HK-2 (cell line): ENCODE data around the gene SIK3.
"Not testable (repeated sequence)": the region's sequence is repeated elsewhere in the genome, so short reads cannot be mapped to it uniquely, and the experiment has no call there.

ENCODE experiments used
- DNase-seq: peaks from one replicate; pipeline ENCODE4 v3.0.0-alpha.2; 2018; ENCODE audit not compliant: unreplicated experiment

SIK3 gene

GRCh38 chr11:116827461-116827860 lies 270.8 kb downstream of the SIK3 start:
- no peak for DNase-seq

GRCh38 chr11:116826751-116827431 lies 271.3 kb downstream of the SIK3 start:
- DNase-seq = no peak

- no peak for DNase-seq
These were observed 272.1 kb downstream of the SIK3 start for GRCh38 chr11:116825854-116826750.

- DNase-seq = no peak
These were observed 272.8 kb downstream of the SIK3 start for GRCh38 chr11:116825434-116825833.

- DNase-seq = no peak
These were observed 275.0 kb downstream of the SIK3 start, which contains the start of gene APOA4 for GRCh38 chr11:116823031-116823843. TSS of gene APOA4 (minus strand) at chr11:116823304. CDS start at chr11:116823191, 113 bp downstream.

GRCh38 chr11:116822575-116822974 lies 275.7 kb downstream of the SIK3 start:
- DNase-seq = no peak

- DNase-seq = no peak
These were observed 276.9 kb downstream of the SIK3 start for GRCh38 chr11:116821050-116821918.

- no peak for DNase-seq
These were observed 279.2 kb downstream of the SIK3 start for GRCh38 chr11:116819049-116819448.

- no peak for DNase-seq
These were observed 283.7 kb downstream of the SIK3 start for GRCh38 chr11:116814502-116814901.

GRCh38 chr11:116813781-116814471 lies 284.3 kb downstream of the SIK3 start:
- DNase-seq = no peak

- no peak for DNase-seq
These were observed 285.1 kb downstream of the SIK3 start for GRCh38 chr11:116813170-116813569.

- no peak for DNase-seq
These were observed 286.1 kb downstream of the SIK3 start for GRCh38 chr11:116812109-116812508.

- no peak for DNase-seq
These were observed 287.0 kb downstream of the SIK3 start for GRCh38 chr11:116811194-116811593.

GRCh38 chr11:116808262-116809175 lies 289.7 kb downstream of the SIK3 start:
- DNase-seq = no peak

- DNase-seq = no peak
These were observed 290.5 kb downstream of the SIK3 start for GRCh38 chr11:116807601-116808261.

GRCh38 chr11:116804001-116804400 lies 294.2 kb downstream of the SIK3 start:
- no peak for DNase-seq

GRCh38 chr11:116801662-116802061 lies 296.6 kb downstream of the SIK3 start:
- not testable (repeated sequence) for DNase-seq

GRCh38 chr11:116800610-116801009 lies 297.6 kb downstream of the SIK3 start:
- no peak for DNase-seq

- no peak for DNase-seq
These were observed 299.9 kb downstream of the SIK3 start for GRCh38 chr11:116798368-116798767.
